ENCODE measurements around the gene CCDC149.

- TF ChIP-seq CTCF (IDR thresholded peaks at IDR 0.05) (no peak), POLR2A (IDR thresholded peaks at IDR 0.05) (no peak)
These were observed 45.0 kb downstream of the CCDC149 start for GRCh38 chr4:24867766-24868296.

Data from heart left ventricle (tissue), 13 donors.